ENCODE results near the gene RBMS3.

- TF ChIP-seq CTCF (IDR thresholded peaks at IDR 0.05) (no peak), POLR2A (IDR thresholded peaks at IDR 0.05) (no peak), POLR2AphosphoS5 (IDR thresholded peaks at IDR 0.05) (no peak)
Observed at GRCh38 chr3:29416514-29416913, 135.6 kb downstream of the RBMS3 start.
